Medulla oblongata (tissue), 1 donor: ENCODE measurements around the gene HEXIM2.
"Not testable (repeated sequence)": the region's sequence is repeated elsewhere in the genome, so short reads cannot be mapped to it uniquely, and the experiment has no call there.

ENCODE experiments used
- DNase-seq: peaks from one replicate; pipeline ENCODE4 v3.0.0-alpha.2; 2015; ENCODE audit errors: extremely low spot score

Gene HEXIM2

GRCh38 chr17:45170280-45170930, 8.7 kb downstream of the HEXIM2 start:
- DNase-seq: no peak

- DNase-seq: peak; percentile 38
Observed at GRCh38 chr17:45170931-45171337, 9.3 kb downstream of the HEXIM2 start.

GRCh38 chr17:45171338-45172231, 9.9 kb downstream of the HEXIM2 start:
- peak; percentile 19 for DNase-seq

GRCh38 chr17:45172232-45172540, 10.5 kb downstream of the HEXIM2 start:
- DNase-seq: no peak

GRCh38 chr17:45172541-45173286, 11.0 kb downstream of the HEXIM2 start:
- DNase-seq: peak; percentile 93

GRCh38 chr17:45175759-45176115, 14.1 kb downstream of the HEXIM2 start:
- DNase-seq: no peak

- no peak for DNase-seq
Observed at GRCh38 chr17:45177563-45177962, 15.9 kb downstream of the HEXIM2 start.

- DNase-seq: no peak
Observed at GRCh38 chr17:45184144-45184543, 22.5 kb downstream of the HEXIM2 start.

GRCh38 chr17:45186801-45187354, 25.2 kb downstream of the HEXIM2 start:
- DNase-seq: no peak

GRCh38 chr17:45189009-45189408, 27.3 kb downstream of the HEXIM2 start:
- DNase-seq: no peak

GRCh38 chr17:45190503-45191255, 29.0 kb downstream of the HEXIM2 start:
- DNase-seq: no peak

GRCh38 chr17:45195424-45195823, 33.7 kb downstream of the HEXIM2 start:
- DNase-seq: no peak

GRCh38 chr17:45197108-45197507, 35.4 kb downstream of the HEXIM2 start:
- DNase-seq: no peak

- DNase-seq: peak; percentile 92
Observed at GRCh38 chr17:45197555-45198334, 36.1 kb downstream of the HEXIM2 start.

GRCh38 chr17:45200701-45201100, 39.0 kb downstream of the HEXIM2 start:
- DNase-seq: no peak

GRCh38 chr17:45201457-45201856, 39.8 kb downstream of the HEXIM2 start:
- DNase-seq: no peak

GRCh38 chr17:45201880-45202279, 40.2 kb downstream of the HEXIM2 start:
- DNase-seq: not testable (repeated sequence)

- peak; percentile 92 for DNase-seq
Observed at GRCh38 chr17:45218895-45219661, 57.4 kb downstream of the HEXIM2 start.
